Mesenteric fat pad (tissue), 1 donor: ENCODE measurements around the gene NUDT8. TPM values are rescaled to one million over a fixed set of nuclear protein-coding genes. Genes with fewer than 3 reads are reported as not detected.
"Not testable (repeated sequence)": the region's sequence is repeated elsewhere in the genome, so short reads cannot be mapped to it uniquely, and the experiment has no call there.

Experiments
- DNase-seq: peaks from one replicate; pipeline ENCODE4 v3.0.0-alpha.2; 2020; ENCODE audit warnings: low spot score
- total RNA-seq: library from RNA; stranded (reverse); fragmentation: NEBNext Ultra II Directional; extraction: Animal tissue kit (Norgen Biotek cat#: 25700); gene quantifications from one replicate; pipeline ENCODE4 v1.2.1, GENCODE V29; 2021
- donor health status: DM: yes; HTN: yes; CAD: no.

NUDT8 gene
- total RNA-seq, 1 donor from 2014 or later = 12.9 TPM

- DNase-seq = peak; percentile 8
These were observed 32.9 kb downstream of the NUDT8 start for GRCh38 chr11:67596753-67597300.

GRCh38 chr11:67594480-67594879 lies 35.3 kb downstream of the NUDT8 start:
- peak; percentile 2 for DNase-seq

- DNase-seq = no peak
These were observed 36.2 kb downstream of the NUDT8 start for GRCh38 chr11:67593565-67593905.

GRCh38 chr11:67592880-67593564 lies 36.7 kb downstream of the NUDT8 start:
- DNase-seq = peak; percentile 67

- DNase-seq = not testable (repeated sequence)
These were observed 40.8 kb downstream of the NUDT8 start for GRCh38 chr11:67588899-67589415.

GRCh38 chr11:67588136-67588503 lies 41.6 kb downstream of the NUDT8 start:
- DNase-seq = no peak

- no peak for DNase-seq
These were observed 43.0 kb downstream of the NUDT8 start for GRCh38 chr11:67586568-67587250.

GRCh38 chr11:67585911-67586310 lies 43.8 kb downstream of the NUDT8 start:
- DNase-seq = no peak

- DNase-seq = no peak
These were observed 44.6 kb downstream of the NUDT8 start for GRCh38 chr11:67584881-67585873.

GRCh38 chr11:67584205-67584880 lies 45.4 kb downstream of the NUDT8 start:
- DNase-seq = no peak

GRCh38 chr11:67583247-67584204 lies 46.2 kb downstream of the NUDT8 start, which contains the start of gene GSTP1:
Gene GSTP1 (plus strand): TSS chr11:67583812. CDS start chr11:67583844, 32 bp downstream.
- peak; percentile 98 for DNase-seq

GRCh38 chr11:67582011-67582410 lies 47.7 kb downstream of the NUDT8 start:
- no peak for DNase-seq

GRCh38 chr11:67581469-67581868 lies 48.3 kb downstream of the NUDT8 start:
- DNase-seq = no peak

- no peak for DNase-seq
These were observed 51.8 kb downstream of the NUDT8 start for GRCh38 chr11:67577951-67578350.

Other genes starting within 250 kb of the NUDT8 start
- gene RAD9A, start 238.0 kb downstream of the NUDT8 start, total RNA-seq = 10.4 TPM
- 92.4 TPM for gene PPP1CA, start 228.1 kb downstream of the NUDT8 start, total RNA-seq
- 5.3 TPM for gene TBC1D10C, start 225.9 kb downstream of the NUDT8 start, total RNA-seq
- 0.29 TPM for gene CARNS1, start 214.3 kb downstream of the NUDT8 start, total RNA-seq
- 32.4 TPM for gene RPS6KB2, start 201.4 kb downstream of the NUDT8 start, total RNA-seq
- 3.3 TPM for gene PTPRCAP, start 192.3 kb downstream of the NUDT8 start, total RNA-seq
- 83.1 TPM for gene CORO1B, start 186.5 kb downstream of the NUDT8 start, total RNA-seq
- not detected for gene GPR152, start 177.2 kb downstream of the NUDT8 start, total RNA-seq
- gene CABP4, start 174.6 kb downstream of the NUDT8 start, total RNA-seq = 3.8 TPM
- 43.2 TPM for gene TMEM134, start 160.7 kb downstream of the NUDT8 start, total RNA-seq
- 39.5 TPM for gene AIP, start 146.9 kb downstream of the NUDT8 start, total RNA-seq
- 29.5 TPM for gene PITPNM1, start 124.6 kb downstream of the NUDT8 start, total RNA-seq
- gene CDK2AP2, start 121.8 kb downstream of the NUDT8 start, total RNA-seq = 59.6 TPM
- not detected for gene CABP2, start 106.5 kb downstream of the NUDT8 start, total RNA-seq
- gene GSTP1, start 46.1 kb downstream of the NUDT8 start, total RNA-seq = 355 TPM
- 147 TPM for gene NDUFV1, start 23.0 kb downstream of the NUDT8 start, total RNA-seq
- gene TBX10, start 9.8 kb upstream of the NUDT8 start, total RNA-seq = not detected
- gene ACY3, start 20.8 kb upstream of the NUDT8 start, total RNA-seq = not detected
- not detected for gene ALDH3B2, start 44.7 kb upstream of the NUDT8 start, total RNA-seq